ENCODE measurements around the gene KLHDC7A.

GRCh38 chr1:18468570-18468969 is 12.2 kb upstream of the KLHDC7A start:
- TF ChIP-seq CTCF (IDR thresholded peaks at IDR 0.05) (no peak), POLR2A (IDR thresholded peaks at IDR 0.05) (no peak)

Data from suprapubic skin (tissue), 3 donors.